Stomach (tissue), 9 donors: ENCODE results near the gene MICB. TPM values are rescaled to one million over a fixed set of nuclear protein-coding genes. Genes with fewer than 3 reads are reported as not detected.
"Not testable (repeated sequence)": the region's sequence is repeated elsewhere in the genome, so short reads cannot be mapped to it uniquely, and the experiment has no call there.

Experiments
- DNase-seq, 2 donors: peaks; one replicate each; pipeline versions ENCODE4 v3.0.0 to v3.0.0-alpha.2; 2013 to 2019
- H3K27ac ChIP-seq, 5 donors: fragments of 200-600 bp in 4 of 5; sonication (generic) in 4 of 5; one replicate each; pipeline ENCODE4 v1.5.1; 2013 to 2019; ENCODE audit warnings: mild to moderate bottlenecking in 1 of 5, moderate library complexity in 1 of 5
- H3K27me3 ChIP-seq, 3 donors: fragments of 200-600 bp; sonication (generic); one replicate each; pipeline ENCODE4 v1.5.1; 2017 to 2019; ENCODE audit warnings: mixed run types in 1 of 3
- H3K36me3 ChIP-seq, 4 donors: fragments of 200-600 bp; sonication (generic); 1 replicate in 3 of 4; 2 replicates in 1 of 4; pipeline ENCODE4 v1.5.1; 2016 to 2019
- H3K4me1 ChIP-seq, 4 donors: fragments of 200-600 bp; sonication (generic); one replicate each; pipeline ENCODE4 v1.5.1; 2016 to 2019
- H3K4me3 ChIP-seq, 4 donors: fragments of 200-600 bp; sonication (generic) in 3 of 4; one replicate each; pipeline ENCODE4 v1.5.1; 2016 to 2019; ENCODE audit warnings: mild to moderate bottlenecking in 1 of 4
- H3K9me3 ChIP-seq, 4 donors: fragments of 200-600 bp; sonication (generic); one replicate each; pipeline ENCODE4 v1.5.1; 2016 to 2019
- CTCF ChIP-seq, 7 experiments: fragments of 450-650 bp in 4 of 7; fragments of 200-600 bp in 3 of 7; sonication (generic) in 3 of 7; IDR thresholded peaks; one replicate each; pipeline ENCODE4 v1.5.1; 2016 to 2019; ENCODE audit warnings: antibody characterized with exemption in 7 of 7, control low read depth in 2 of 7, mild to moderate bottlenecking in 1 of 7
- EP300 ChIP-seq: sonication (generic); formaldehyde crosslinking; IDR thresholded peaks from one replicate; pipeline ENCODE4 v1.6.1; 2017; ENCODE audit warnings: antibody characterized with exemption
- POLR2A ChIP-seq, 4 donors: fragments of 450-650 bp; IDR thresholded peaks; one replicate each; pipeline ENCODE4 v1.6.1; 2016; ENCODE audit warnings: antibody characterized with exemption in 4 of 4, control low read depth in 2 of 4, mild to moderate bottlenecking in 1 of 4, moderate library complexity in 1 of 4
- POLR2AphosphoS5 ChIP-seq, 3 donors: sonication (generic); formaldehyde crosslinking; IDR thresholded peaks; one replicate each; pipeline ENCODE4 v1.6.1; 2016; ENCODE audit warnings: antibody characterized with exemption in 3 of 3
- WGBS, 5 donors: extraction: QIAGEN DNeasy Blood & Tissue Kit in 3 of 5; methylation state at CpG; one replicate each; pipeline versions ENCODE4 v1.1.5 to v1.1.7; 2013 to 2018; 5-methylcytosine and 5-hydroxymethylcytosine counted together
- intact Hi-C: fragments of 100-400 bp; cut with DNase I; formaldehyde crosslinking; loops from one replicate; pipeline ENCODE4 v1.15.1; 2023; ENCODE audit warnings: low total_unique reads
- polyA plus RNA-seq, 3 donors: library from polyadenylated mRNA; stranded (reverse); fragments of 200-250 nt; gene quantifications; one replicate each; pipeline ENCODE4 v1.2.3, GENCODE V29; 2013
- total RNA-seq, 5 donors: library from RNA; depleted of rRNA; stranded (reverse); fragments of >200 nt; gene quantifications; one replicate each; pipeline versions ENCODE4 v1.1.0 to v1.2.3, GENCODE V29; 2014 to 2016
- donor health status: healthy with polysubstance abuse.
- donor health status: Bipolar disorder and iron deficiency.
- donor health status: healthy.

Gene MICB
- total and polyA plus RNA-seq, 8 donors = 0.29 to 1.7 (median 0.86) TPM; not detected in 2

GRCh38 chr6:31546958-31547726 is 49.2 kb downstream of the MICB start, which contains the start of gene NFKBIL1:
Gene NFKBIL1, plus strand, starts transcription at chr6:31547608. Its CDS starts 87 bp downstream, at chr6:31547695.
- intact Hi-C loops = loop anchor here (5.0 kb wide), 1 partner anchor 55 kb away; no protein-coding TSS in a partner anchor
- WGBS, 5 donors = 0 to 1% (median 0%) methylated on average over 25 of the region's 25 CpGs
- no peaks in the 10 kb centered on the region for H3K27me3 ChIP-seq
- H3K36me3 ChIP-seq = peaks cover 0 to 34% (median 31%) of the 10 kb centered on the region in 4 donors
- peak within 1 kb of the TSS; percentile 43 to 54 (median 50) for H3K4me3 ChIP-seq
- H3K27ac ChIP-seq = peak within 1 kb of the TSS; percentile 86 to 89 (median 87)
- TF ChIP-seq EP300 (no peak), CTCF (IDR thresholded peaks at IDR 0.05) (peak in 1 of 7 experiments; percentile 21), POLR2AphosphoS5 (IDR thresholded peaks at IDR 0.05) (peak; percentile 81 to 94 (median 83))
- H3K9me3 ChIP-seq = no peaks in the 10 kb centered on the region
- DNase-seq = peak; percentile 95 to 99
- peaks cover 13 to 50% (median 38%) of the 10 kb centered on the region in 4 donors for H3K4me1 ChIP-seq

GRCh38 chr6:31547727-31548543 is 50.0 kb downstream of the MICB start:
- no peak for TF ChIP-seq CTCF (IDR thresholded peaks at IDR 0.05)
- no peak for TF ChIP-seq POLR2AphosphoS5 (IDR thresholded peaks at IDR 0.05)
- TF ChIP-seq EP300 = no peak
- no peak for TF ChIP-seq POLR2A (IDR thresholded peaks at IDR 0.05)
- Histone ChIP-seq H3K4me3 (peak overlapping the region; percentile 43 to 54 (median 50)), H3K27me3 (no peaks in the 10 kb centered on the region), H3K27ac (peak overlapping the region; percentile 86 to 89 (median 87)), H3K4me1 (peaks cover 9 to 50% (median 32%) of the 10 kb centered on the region in 4 donors), H3K9me3 (no peaks in the 10 kb centered on the region), H3K36me3 (peaks cover 0 to 40% (median 34%) of the 10 kb centered on the region in 4 donors)
- intact Hi-C loops = loop anchor here (5.0 kb wide), 1 partner anchor 54 kb away; no protein-coding TSS in a partner anchor
- peak in 1 of 2 donors; percentile 31 for DNase-seq
- WGBS, 5 donors = 73 to 78% (median 74%) methylated on average over 24 of the region's 24 CpGs

- DNase-seq = no peak
- Histone ChIP-seq H3K27ac (peak overlapping the region in 4 of 5 donors; percentile 86 to 89 (median 88)), H3K27me3 (no peaks in the 10 kb centered on the region), H3K36me3 (peaks cover 0 to 46% (median 40%) of the 10 kb centered on the region in 4 donors), H3K9me3 (no peaks in the 10 kb centered on the region), H3K4me3 (peak overlapping the region in 2 of 4 donors; percentile 49 to 50), H3K4me1 (peaks cover 8 to 52% (median 29%) of the 10 kb centered on the region in 4 donors)
- TF ChIP-seq POLR2A (IDR thresholded peaks at IDR 0.05) (no peak), EP300 (no peak), POLR2AphosphoS5 (IDR thresholded peaks at IDR 0.05) (no peak), CTCF (IDR thresholded peaks at IDR 0.05) (no peak)
- intact Hi-C loops = loop anchor here (5.0 kb wide), 1 partner anchor 54 kb away; no protein-coding TSS in a partner anchor
- 84 to 94% (median 92%) methylated on average over 2 of the region's 2 CpGs for WGBS, 5 donors
These were observed 50.6 kb downstream of the MICB start for GRCh38 chr6:31548544-31548873.

GRCh38 chr6:31551371-31551770 is 53.4 kb downstream of the MICB start:
- H3K27ac ChIP-seq, H3K9me3 ChIP-seq, H3K4me3 ChIP-seq, intact Hi-C loops, H3K27me3 ChIP-seq: not testable (repeated sequence)
- DNase-seq = peak; percentile 60 to 76
- TF ChIP-seq CTCF (IDR thresholded peaks at IDR 0.05) = peak in 2 of 7 experiments; percentile 35 to 36
- peaks cover 0 to 67% (median 53%) of the 10 kb centered on the region in 4 donors for H3K36me3 ChIP-seq
- H3K4me1 ChIP-seq = peaks cover 8 to 56% (median 29%) of the 10 kb centered on the region in 4 donors
- WGBS, 5 donors = 41 to 62% (median 53%) methylated on average over 5 of the region's 5 CpGs
